AG09319 (cell line): ENCODE data around the gene OPCML.

Experiments
- DNase-seq: peaks from one replicate; pipeline ENCODE4 v3.0.0-alpha.2; 2010; ENCODE audit warnings: low read depth; ENCODE audit errors: extremely low read depth
- CTCF ChIP-seq: IDR thresholded peaks from 2 replicates; pipeline ENCODE4 v1.5.1; 2011; ENCODE audit warnings: low read depth, mild to moderate bottlenecking, inconsistent platforms, low read length, moderate library complexity

Gene OPCML

GRCh38 chr11:132665205-132665604 lies 867.1 kb downstream of the OPCML start:
- no peak for DNase-seq
- TF ChIP-seq CTCF, result no peak

GRCh38 chr11:132658696-132659095 lies 873.6 kb downstream of the OPCML start:
- DNase-seq, result no peak
- TF ChIP-seq CTCF, result no peak

GRCh38 chr11:132658004-132658403 lies 874.3 kb downstream of the OPCML start:
- TF ChIP-seq CTCF, result no peak
- DNase-seq, result no peak

GRCh38 chr11:132655187-132655855 lies 877.0 kb downstream of the OPCML start:
- no peak for TF ChIP-seq CTCF

GRCh38 chr11:132653237-132653636 lies 879.1 kb downstream of the OPCML start:
- no peak for DNase-seq
- no peak for TF ChIP-seq CTCF

More at GRCh38 chr11:132655187-132655855, 877.0 kb downstream of the OPCML start:
- DNase-seq, result no peak

GRCh38 chr11:132650969-132651720 lies 881.2 kb downstream of the OPCML start:
- DNase-seq, result no peak
- TF ChIP-seq CTCF, result no peak

- DNase-seq, result no peak
- TF ChIP-seq CTCF, result no peak
Observed at GRCh38 chr11:132649277-132649676, 883.0 kb downstream of the OPCML start.
